ENCODE results near the gene MACROD2.

DNA sequence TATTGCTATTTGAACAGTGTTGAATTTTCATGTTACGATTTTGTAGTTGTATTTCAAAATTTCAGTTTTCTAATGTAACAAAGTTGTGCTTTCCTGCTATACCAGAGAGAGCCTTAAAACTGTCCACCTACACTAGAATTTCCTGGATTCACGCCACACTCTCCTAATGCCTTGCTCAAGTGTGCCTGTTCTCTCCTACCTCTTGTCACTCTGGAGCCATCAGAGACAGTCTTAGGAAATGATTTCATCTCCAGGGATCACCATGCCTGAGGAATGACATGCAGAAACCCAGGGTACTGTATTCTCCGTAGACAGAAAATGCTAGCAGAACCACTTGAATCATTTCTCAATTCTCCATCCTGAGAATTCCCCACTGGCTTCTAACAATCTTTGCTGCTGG lies 1910.3 kb downstream of the MACROD2 start:
- TF ChIP-seq SPI1 (IDR thresholded peaks at IDR 0.05; ENCODE audit: low read depth, low read length): no peak
- no peak for TF ChIP-seq POLR2AphosphoS5 (IDR thresholded peaks at IDR 0.05; ENCODE audit: low read depth, low read length)
- TF ChIP-seq POLR2A (IDR thresholded peaks at IDR 0.05; ENCODE audit: low read depth, low read length): no peak
